NCI-H1048 (cell line): ENCODE measurements around the gene SFMBT1.

ENCODE experiments used
- DNase-seq: peaks from one replicate; lab custom pipeline; 2025; lab: John Stamatoyannopoulos, UW

The SFMBT1 gene

DNA sequence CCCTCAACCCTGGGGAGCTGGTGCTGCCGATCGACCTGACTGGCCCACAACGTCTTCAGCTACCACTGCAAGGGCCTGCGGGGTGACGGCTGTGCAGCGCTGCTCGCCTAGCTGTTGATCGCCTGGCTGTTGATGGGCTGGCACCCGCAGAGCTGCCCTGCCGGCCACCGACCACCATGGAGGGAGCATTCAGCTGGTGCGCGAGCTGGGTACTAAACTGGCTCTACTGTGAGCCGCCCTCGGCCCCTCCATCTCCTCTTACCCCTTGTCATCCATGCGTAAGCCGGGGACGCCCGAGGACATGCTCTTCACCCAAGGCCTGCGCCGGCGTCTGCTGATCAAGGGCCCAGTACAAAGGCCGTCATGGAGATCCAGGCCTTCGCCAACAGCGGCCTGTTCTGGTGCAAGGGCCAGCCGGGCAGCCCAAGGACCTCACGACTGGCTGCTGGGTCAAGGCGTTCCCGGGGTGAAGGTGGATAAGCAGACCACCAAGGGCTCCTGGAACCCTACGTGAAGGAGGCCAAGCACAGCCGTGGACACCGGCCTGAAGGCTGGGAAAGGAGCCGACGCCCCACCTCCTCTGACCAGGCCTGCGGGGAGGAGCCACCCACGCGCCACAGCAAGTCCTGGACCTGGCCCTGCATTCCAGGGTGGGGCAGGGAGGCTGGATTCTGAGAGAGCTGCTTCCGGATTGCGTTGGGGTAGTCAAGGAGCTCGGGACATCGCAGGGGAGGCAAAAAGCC, 46.9 kb downstream of the SFMBT1 start:
- no peak for DNase-seq

DNA sequence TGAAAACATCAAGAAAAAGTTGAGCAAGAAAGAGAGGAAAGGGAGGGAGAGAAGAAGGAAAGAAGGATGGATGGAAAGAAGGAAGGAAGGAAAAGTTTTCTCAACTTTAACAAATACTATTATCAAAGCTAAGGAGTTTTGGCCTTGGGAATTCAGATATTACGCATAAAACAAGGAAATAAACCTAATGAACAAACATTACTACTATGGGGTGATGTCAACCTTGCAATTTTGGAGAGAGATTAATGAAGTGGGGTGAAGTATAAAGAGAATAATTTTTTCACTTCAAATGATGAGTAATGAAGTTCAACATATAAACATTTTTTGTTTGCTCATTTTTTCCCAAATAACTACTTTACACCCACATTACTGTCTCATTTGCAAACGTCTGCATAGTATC, 55.2 kb downstream of the SFMBT1 start:
- no peak for DNase-seq

DNA sequence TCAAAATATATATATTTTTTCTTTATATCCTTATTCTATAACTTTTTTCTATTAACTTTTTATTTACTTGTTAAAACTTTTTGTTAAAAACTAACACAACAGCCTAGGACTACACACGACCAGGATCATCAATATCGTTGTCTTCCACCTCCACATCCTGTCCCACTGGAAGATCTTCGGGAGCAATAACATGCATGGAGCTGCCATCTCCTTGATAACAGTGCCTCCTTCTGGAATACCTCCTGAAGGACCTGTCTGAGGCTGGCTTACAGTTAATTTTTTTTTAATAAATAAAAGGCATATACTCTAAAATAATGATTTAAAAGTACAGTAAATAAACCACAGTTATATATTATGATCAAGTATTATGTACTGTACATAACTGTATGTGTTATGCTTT, 58.9 kb downstream of the SFMBT1 start:
- DNase-seq: no peak

- no peak for DNase-seq
Observed at GRCh38 chr3:52986049-52986448, 59.8 kb downstream of the SFMBT1 start.

GRCh38 chr3:52983828-52984227, 62.0 kb downstream of the SFMBT1 start:
- DNase-seq: no peak

DNA sequence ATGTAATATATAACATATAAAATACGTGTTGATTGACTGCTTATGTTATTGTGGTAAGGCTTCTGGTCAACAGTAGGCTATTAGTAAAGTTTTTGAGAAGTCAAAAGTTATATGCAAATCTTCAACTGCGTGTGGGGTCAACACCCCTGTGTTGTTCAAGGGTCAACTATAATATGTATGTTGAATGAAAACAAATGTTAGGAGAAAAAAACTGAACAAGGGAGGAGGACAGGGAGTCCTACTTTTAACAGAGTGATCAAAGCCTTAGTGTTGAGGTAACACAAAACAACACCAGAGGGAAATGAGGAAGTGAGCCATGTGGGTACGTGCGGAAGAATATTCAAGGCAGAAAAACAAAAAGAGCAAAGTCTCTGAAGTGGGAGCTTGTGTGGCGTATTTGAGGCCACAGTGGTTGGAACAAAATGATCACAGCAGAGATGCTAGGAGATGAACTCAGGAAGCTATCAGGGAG, 62.5 kb downstream of the SFMBT1 start:
- no peak for DNase-seq

DNA sequence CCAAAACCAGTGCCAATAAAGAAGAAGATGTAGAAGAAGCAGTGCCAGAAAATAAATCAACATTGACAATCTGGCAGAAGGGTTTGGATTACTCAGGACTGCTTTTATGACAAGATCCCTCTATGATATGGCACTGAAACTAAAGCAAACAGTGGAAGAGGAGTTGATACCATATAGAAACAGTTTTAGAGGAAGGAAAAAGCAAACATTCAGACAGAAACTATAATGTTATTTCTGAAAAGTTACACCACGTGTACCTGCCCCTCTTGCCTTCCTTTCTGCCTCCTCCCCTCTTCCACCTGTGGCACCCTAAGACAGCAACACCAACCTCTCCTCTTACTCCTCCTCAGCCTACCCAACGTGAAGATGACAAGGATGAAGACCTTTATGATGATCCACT, 63.0 kb downstream of the SFMBT1 start:
- DNase-seq: no peak

GRCh38 chr3:52979190-52979983, 66.5 kb downstream of the SFMBT1 start:
- no peak for DNase-seq

GRCh38 chr3:52978109-52978754, 67.6 kb downstream of the SFMBT1 start:
- no peak for DNase-seq

GRCh38 chr3:52973806-52974205, 72.1 kb downstream of the SFMBT1 start:
- DNase-seq: no peak

- no peak for DNase-seq
Observed at GRCh38 chr3:52971895-52972294, 74.0 kb downstream of the SFMBT1 start.

DNA sequence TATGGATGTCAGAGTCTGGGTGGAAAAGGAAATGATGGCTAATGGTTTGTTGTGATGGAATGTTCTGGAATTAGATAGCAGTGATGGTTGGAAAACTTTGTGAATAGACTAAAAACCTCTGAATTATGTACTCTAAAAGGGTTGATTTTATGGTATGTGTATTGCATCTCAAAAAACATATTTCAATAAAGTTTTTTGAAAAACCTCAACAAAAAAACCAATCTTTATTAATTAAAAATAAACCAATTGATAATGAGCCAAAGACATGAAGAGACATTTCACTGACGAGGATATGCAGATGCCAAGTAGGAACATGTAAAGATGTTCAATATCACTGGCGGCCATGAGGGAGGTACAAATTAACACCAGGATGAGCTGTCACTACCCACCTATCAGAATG, 78.5 kb downstream of the SFMBT1 start:
- DNase-seq: no peak

DNA sequence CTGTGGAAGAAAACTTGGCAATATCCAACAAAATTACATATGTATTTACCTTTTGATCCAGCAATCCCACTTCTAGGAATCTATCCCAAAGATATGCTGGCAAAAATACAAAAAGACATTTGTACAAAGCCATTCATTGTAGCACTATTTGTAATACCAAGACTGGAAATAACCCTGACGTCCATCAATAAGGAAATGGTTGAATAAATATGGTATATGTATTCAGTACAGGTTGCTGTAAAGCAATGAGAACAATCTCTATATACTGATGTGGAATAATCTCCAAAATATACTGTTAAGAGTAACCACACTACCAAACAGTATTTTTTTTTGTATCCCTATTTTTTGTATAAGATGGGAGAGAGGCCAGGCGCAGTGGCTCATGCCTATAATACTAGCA, 83.7 kb downstream of the SFMBT1 start:
- no peak for DNase-seq

GRCh38 chr3:52959773-52960172, 86.1 kb downstream of the SFMBT1 start:
- DNase-seq: no peak

GRCh38 chr3:52939600-52939999, 106.3 kb downstream of the SFMBT1 start:
- DNase-seq: no peak

GRCh38 chr3:52934630-52935530, 111.0 kb downstream of the SFMBT1 start:
- DNase-seq: no peak

DNA sequence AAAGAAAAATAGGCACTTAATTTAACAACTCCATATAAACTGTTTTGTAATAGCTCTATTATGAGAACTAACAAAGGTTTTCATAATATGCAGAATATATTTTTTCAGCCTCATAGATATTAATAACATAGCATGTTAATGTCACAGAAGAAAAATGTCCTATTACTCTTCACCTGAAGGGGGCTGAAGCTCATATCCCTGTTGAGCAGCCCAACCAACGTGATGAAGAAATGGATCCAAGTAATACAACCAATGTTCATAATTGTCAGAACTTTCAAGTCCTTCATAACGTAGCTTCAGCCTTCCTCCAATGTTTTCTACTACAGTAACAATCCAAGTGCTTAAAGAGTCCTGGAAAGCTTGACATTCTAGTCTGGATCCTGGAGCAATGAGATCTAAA, 114.0 kb downstream of the SFMBT1 start:
- no peak for DNase-seq

DNA sequence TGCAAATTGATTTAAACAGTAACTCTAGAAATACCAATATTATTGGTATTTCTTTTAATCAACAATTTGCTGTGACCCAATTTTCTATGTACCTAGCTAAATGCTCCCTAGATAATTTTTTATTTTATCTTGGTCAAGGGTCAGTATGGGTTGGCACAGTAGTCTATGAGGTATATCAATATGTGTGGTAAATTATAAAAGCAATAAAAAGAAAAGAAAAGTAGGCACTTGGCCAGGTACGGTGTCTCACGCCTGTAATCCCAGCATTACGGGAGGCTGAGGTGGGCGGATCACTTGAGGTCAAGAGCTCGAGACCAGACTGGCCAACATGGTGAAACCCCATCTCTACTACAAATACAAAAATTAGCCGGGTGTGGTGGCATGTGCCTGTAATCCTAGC, 114.5 kb downstream of the SFMBT1 start:
- DNase-seq: no peak

GRCh38 chr3:52930748-52931147, 115.1 kb downstream of the SFMBT1 start:
- DNase-seq: no peak

DNA sequence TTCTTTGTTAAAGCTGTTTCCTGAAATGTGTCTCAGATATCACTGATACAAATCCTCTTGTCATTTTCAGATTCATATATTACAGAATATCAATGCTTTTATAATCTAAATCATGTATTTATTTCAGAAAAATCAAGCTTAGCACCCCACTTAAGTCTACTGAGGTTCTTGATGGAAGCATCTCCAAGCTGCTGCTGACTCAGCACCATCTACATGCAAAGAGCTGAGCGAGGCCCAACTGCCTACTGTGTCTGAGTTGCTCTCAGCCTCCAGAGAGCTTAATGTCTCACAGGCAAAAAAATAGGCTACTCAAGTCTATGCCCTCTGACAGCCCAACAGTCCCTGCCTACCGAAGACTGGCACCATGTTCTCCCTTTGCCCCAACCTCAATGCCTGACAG, 119.3 kb downstream of the SFMBT1 start:
- DNase-seq: no peak

DNA sequence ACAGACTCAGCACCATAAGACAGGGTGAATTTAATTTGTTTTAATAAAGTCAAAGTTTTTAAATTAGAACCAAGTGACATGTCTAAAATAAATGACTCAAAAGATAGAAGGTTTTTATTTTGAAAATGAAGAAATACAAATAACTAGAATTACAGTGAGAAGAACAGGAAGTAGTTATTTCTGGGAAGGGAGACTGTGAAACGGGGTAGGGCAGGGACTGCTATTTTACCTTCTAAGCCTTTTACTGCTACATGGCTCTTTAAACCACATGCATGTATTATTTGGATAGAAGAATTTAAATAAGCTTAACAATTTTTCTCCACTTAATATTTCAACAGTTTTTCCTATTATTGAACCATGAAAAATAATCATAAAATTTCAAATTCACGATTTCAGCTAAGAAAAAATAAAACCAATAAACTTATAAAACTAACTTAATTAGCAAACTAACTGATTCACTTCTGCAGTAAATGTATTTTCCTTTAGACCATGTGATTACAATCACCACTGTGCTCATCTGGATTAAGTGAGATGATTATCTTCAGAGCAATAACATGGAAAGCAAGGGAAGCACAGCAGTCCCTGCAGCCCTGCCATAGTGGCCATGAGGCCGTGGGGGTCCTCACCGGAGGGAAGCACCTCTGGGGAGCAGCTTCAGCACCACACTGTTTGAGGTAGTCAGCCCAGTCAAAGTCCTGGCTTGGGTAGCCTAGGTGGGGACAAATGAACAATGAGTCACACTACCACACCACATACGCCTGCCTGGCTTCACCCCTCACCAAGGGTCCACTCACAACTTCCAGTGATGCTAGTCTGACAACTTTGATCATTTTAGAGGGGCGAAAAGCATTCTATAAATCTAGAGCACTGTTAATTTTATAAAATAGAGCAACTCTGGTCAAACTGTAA, 120.2 kb downstream of the SFMBT1 start:
- DNase-seq: no peak
